ENCODE data around the gene TPCN1. TPM values are rescaled to one million over a fixed set of nuclear protein-coding genes. Genes with fewer than 3 reads are reported as not detected.

TPCN1 gene
- total and polyA plus RNA-seq, 9 donors: 28.0 to 65.6 (median 47.6) TPM

DNA sequence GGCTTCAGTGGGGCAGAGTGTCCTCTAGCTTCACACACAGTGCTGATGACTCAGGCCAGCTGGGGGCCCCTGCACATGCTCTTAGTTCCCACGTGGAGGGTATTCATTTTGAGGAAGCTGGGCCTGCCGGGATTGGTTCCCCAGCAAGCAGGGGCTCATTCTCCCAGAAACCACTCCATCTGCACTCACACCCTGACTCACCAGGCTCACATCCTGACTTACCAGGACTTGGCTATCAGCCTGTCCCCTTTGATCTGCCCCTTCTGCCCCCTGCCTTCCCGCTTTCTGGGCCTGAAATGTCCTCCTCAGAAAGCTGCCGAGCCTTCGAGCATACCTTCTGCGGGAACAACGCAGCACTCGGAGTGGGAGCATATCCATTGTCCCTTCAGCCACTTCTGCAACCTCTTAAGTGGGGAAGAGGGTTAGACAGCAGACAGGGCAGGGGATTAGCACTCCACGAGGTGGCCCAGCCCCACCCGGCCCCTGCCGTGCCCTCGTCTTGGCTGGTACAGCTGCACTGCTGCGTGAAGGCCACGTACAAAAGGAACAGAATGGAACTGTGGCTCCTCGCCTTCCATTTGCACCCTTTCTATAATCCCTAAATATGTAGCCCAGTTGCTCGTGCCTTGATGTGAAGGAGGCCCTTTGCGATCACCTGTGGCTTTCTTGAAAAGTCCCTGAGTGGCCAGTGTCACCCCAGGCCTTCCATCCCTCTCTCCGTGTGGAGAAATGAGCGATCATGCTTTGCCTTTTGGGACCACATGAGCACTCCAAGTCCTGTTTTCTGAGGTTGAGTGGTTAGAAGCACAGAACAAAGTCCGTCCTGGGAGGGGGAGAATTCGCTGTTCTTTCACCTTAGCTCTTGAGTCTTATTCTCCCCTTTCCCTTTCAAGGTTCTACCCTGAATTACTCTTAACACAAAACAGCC is 26.1 kb downstream of the TPCN1 start:
- TF ChIP-seq, protein P1, sequence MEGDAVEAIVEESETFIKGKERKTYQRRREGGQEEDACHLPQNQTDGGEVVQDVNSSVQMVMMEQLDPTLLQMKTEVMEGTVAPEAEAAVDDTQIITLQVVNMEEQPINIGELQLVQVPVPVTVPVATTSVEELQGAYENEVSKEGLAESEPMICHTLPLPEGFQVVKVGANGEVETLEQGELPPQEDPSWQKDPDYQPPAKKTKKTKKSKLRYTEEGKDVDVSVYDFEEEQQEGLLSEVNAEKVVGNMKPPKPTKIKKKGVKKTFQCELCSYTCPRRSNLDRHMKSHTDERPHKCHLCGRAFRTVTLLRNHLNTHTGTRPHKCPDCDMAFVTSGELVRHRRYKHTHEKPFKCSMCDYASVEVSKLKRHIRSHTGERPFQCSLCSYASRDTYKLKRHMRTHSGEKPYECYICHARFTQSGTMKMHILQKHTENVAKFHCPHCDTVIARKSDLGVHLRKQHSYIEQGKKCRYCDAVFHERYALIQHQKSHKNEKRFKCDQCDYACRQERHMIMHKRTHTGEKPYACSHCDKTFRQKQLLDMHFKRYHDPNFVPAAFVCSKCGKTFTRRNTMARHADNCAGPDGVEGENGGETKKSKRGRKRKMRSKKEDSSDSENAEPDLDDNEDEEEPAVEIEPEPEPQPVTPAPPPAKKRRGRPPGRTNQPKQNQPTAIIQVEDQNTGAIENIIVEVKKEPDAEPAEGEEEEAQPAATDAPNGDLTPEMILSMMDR (IDR thresholded peaks at IDR 0.05): no peak
- TF ChIP-seq POLR2A (IDR thresholded peaks at IDR 0.05) (no peak), EP300 (IDR thresholded peaks at IDR 0.05) (no peak)
- 87 to 90% (median 88%) methylated on average over 21 of the region's 21 CpGs for WGBS, 3 donors
- Histone ChIP-seq H3K9me3 (no peaks in the 10 kb centered on the region), H3K4me3 (no peak overlapping the region), H3K4me1 (ENCODE audit: insufficient read depth) (peaks cover 19% of the 10 kb centered on the region), H3K36me3 (no peaks in the 10 kb centered on the region), H3K27ac (peak overlapping the region in 1 of 2 donors; percentile 59), H3K27me3 (no peaks in the 10 kb centered on the region)
- intact Hi-C loops (cut with DNase I): no loop called here
- DNase-seq: no peak

DNA sequence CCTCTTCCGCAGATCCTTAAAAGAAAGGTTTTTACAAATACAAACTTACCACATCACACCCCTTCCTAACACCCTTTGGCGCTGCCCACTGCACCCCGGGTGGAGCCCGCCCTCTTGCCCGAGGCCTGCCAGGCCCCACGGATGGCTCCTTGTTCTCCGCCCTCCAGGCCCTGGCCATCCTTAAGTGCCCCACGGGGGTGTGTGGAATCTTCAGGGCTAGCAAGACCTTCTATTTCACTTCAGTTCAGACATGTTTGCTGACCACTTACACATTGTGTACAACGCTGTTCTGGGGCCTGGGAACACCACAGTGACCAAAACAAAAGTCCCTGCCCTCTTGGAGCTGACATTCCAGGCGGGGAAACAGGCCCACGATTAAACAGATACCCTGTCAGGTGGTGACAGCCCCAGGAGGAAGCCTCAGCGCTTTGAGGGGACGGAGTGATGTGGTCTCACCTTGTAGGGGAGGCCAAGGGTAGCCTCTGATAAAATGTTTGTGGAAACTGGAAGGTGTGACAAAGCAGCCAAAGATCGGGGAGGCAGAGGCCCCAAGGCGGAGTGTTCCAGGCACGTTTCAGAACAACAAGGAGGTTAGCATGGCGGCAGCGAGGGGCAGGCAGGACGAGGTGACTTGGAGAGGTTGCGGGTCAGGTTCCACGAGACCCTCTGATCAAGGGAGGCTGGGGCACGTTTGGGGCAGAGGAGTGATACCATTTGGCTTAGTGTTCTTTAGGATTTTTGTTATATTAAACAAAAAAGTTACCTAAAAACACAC is 27.0 kb downstream of the TPCN1 start:
- Histone ChIP-seq H3K27me3 (no peaks in the 10 kb centered on the region), H3K36me3 (no peaks in the 10 kb centered on the region), H3K9me3 (no peaks in the 10 kb centered on the region), H3K4me3 (no peak overlapping the region), H3K27ac (no peak overlapping the region), H3K4me1 (ENCODE audit: insufficient read depth) (peaks cover 19% of the 10 kb centered on the region)
- no peak for DNase-seq
- 86 to 90% (median 88%) methylated on average over 22 of the region's 22 CpGs for WGBS, 3 donors
- intact Hi-C loops (cut with DNase I): no loop called here
- TF ChIP-seq, protein P1 (IDR thresholded peaks at IDR 0.05): no peak
- no peak for TF ChIP-seq POLR2A (IDR thresholded peaks at IDR 0.05)

DNA sequence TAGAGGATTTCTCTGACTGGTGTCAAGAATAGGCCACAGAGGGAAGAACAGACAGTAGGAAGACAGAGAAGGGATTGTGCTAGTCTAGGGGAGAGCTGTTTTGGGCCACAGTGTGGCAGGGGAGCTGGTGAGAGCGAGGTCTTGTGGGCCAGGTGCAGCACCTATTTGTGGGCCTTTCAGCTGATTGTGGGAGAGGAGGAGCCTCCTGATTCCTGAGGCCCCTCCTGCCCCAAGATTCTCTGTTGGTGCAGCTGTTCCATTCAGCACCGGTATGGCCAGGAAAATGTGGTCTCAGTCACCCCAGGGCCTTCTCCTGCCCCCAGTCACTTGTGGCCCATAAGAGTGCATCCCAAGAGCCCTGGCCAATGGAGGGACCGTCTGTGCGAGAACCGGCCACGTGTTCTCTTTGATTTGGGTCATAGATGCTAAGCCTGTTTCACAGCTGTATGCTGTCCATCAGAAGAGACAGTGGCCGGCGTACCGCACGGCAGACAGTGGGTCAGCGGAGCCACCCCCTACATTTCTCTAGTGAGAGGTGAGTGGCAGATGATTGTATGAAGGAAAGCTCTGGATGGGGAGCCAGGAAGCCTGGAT is 27.7 kb downstream of the TPCN1 start:
- WGBS, 3 donors: 89 to 95% (median 93%) methylated on average over 11 of the region's 11 CpGs
- Histone ChIP-seq H3K4me3 (no peak overlapping the region), H3K9me3 (no peaks in the 10 kb centered on the region), H3K27ac (peak overlapping the region in 1 of 2 donors; percentile 25), H3K36me3 (no peaks in the 10 kb centered on the region), H3K27me3 (no peaks in the 10 kb centered on the region), H3K4me1 (ENCODE audit: insufficient read depth) (peaks cover 19% of the 10 kb centered on the region)
- DNase-seq: no peak
- TF ChIP-seq POLR2A (IDR thresholded peaks at IDR 0.05) (no peak), EP300 (IDR thresholded peaks at IDR 0.05) (no peak)
- TF ChIP-seq, protein P1 (IDR thresholded peaks at IDR 0.05): no peak
- intact Hi-C loops (cut with DNase I): no loop called here

DNA sequence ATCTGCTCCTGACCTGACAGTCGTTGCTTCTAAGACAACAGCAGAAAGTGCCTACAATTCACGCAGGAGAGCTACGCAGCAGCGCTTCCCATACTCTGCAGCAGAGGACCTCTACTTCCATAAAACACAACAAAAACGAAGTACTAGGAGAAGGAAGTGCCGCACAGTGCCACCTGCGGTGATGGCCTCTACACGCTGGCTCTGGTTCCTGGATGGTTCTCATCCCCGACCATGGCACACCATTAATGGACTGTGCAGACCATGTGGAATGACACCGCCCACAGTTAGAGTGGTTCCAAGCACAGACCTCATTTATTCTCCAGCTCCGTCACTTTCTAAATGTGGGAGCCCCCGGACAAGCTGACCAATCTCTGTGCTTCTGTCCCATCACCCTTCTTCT is 28.3 kb downstream of the TPCN1 start:
- WGBS, 3 donors: 95% methylated on average over 12 of the region's 12 CpGs
- Histone ChIP-seq H3K36me3 (no peaks in the 10 kb centered on the region), H3K27ac (no peak overlapping the region), H3K9me3 (no peaks in the 10 kb centered on the region), H3K27me3 (no peaks in the 10 kb centered on the region), H3K4me1 (ENCODE audit: insufficient read depth) (peaks cover 19% of the 10 kb centered on the region), H3K4me3 (no peak overlapping the region)
- peak in 1 of 5 donors; percentile 10 for DNase-seq
- intact Hi-C loops (cut with DNase I): no loop called here
- TF ChIP-seq, protein P1 (IDR thresholded peaks at IDR 0.05): no peak
- TF ChIP-seq EP300 (IDR thresholded peaks at IDR 0.05) (no peak), POLR2A (IDR thresholded peaks at IDR 0.05) (no peak)

Measured in ovary (tissue), 9 donors.